GM18951 (cell line): ENCODE data around the gene STAU1.

Source experiments
- POLR2A ChIP-seq: IDR thresholded peaks from 4 replicates; pipeline ENCODE4 v1.6.1; 2011; ENCODE audit warnings: mild to moderate bottlenecking; ENCODE audit not compliant: insufficient read length, insufficient read depth; ENCODE audit errors: extremely low read depth
- in situ Hi-C: fragments of 300-500 bp; cut with MboI; formaldehyde crosslinking; loops from one replicate; pipeline ENCODE4 v1.12.0; 2022; ENCODE audit warnings: low sequenced_read_pairs, mixed read lengths, inconsistent platforms; ENCODE audit not compliant: unreplicated experiment

The STAU1 gene

GRCh38 chr20:49166534-49167449 lies 21.3 kb downstream of the STAU1 start:
- TF ChIP-seq POLR2A = no peak
- in situ Hi-C loops = no loop called here

DNA sequence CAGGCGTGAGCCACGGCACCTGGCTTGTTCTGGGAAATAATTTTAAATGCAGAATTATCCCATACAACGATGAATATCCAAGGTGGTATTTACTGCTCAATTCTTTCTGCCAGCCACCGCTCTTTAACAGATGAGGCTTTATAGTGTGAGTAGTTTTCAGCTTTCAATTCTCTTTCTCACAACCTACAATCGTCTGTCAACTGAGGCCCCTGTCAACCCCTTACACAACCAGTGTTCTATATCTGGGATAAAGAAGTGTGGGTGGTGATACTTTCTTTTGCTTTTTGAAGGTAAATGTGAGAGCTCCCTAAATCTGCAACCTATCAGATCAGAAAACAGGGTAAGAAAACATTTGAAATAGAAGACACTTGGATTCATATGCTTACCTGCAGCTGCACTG lies 22.5 kb downstream of the STAU1 start:
- in situ Hi-C loops = no loop called here
- TF ChIP-seq POLR2A = no peak

DNA sequence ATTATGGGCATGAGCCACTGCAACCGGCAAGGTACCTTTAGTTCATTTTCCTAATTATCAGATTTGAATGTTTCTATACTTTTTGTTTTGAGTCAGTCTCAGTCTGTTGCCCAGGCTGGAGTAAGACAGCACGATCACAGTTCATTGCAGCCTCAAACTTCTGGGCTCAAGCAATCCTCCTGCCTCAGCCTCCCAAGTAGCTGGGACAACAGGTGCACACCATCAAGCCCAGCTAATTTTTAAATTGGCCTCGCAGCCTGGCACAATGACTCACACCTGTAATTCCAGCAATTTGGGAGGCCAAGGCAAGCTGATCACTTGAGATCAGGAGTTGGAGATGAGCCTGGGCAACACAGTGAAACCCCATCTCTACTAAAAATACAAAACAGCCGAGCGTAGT lies 24.4 kb downstream of the STAU1 start:
- in situ Hi-C loops = no loop called here
- TF ChIP-seq POLR2A = no peak

DNA sequence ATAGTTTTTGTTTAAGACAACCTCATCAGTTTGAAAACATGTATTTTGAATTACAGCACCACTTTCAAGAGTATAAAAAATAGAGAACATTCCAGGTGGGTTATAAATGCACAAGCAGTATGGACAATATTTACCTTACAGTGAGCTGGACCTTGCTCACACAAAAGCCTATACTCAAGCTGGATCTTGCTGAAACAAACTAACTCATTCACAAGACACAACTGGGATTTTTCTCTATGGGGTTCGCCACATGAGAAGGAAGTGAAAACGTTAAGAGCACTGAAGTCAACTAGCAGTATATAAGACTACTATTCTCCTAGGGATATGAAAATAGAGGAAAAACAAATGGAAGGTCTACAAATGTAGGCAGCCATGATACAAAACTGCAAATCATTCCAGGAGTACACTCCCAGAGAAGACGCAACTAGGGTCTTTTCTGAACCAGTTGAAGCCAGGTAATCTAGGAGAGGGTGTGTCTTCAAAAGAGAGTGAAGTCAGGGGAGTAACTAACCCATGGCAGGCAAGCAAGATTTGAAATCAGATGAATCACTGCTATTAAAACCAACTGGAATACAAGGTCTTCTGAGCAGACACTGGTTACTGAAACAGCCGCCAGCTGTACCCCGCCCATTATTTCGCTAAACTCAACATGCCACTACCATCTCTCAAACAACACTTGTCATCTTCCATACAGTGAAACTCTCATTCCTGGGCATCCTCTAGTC lies 26.5 kb downstream of the STAU1 start:
- in situ Hi-C loops = no loop called here
- TF ChIP-seq POLR2A = no peak

DNA sequence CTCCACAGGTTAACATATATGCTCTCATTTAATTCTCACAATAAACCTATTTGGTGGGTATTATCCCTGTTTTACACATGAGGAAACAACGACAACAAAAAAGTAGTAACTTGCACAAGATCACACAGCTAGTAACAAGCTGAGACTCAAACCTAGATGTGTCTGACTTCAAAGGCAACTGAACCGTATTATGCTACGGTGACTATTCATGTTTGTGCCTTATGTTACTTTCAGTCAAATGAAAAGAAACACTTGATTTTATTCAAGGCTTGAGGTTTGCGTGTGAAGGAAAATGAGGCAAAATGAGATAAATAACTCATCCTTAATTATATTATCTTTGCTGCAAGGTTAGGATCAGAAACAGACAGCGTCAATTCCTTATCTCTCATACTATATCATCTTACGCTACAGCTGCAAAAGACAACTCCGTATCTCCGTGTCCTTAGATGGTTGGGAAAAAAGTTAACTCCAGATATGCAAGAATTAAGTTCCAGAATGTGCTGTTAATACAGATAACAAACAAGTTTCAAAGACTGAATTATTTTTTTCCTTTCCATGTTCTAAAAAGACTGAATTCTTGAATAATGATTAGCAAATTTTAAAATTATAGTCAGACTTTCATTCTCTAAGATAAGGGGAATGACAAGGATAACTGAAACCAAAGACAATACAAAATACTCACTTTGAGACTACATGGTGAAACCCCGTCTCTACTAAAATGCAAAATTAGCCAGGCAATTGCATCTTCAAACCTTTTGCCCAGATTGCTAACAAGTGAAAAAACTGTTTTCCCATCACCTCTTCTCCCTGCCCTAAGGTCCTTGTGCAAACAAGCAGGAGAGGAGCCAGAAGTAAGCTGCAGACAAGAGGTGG lies 27.8 kb downstream of the STAU1 start:
- in situ Hi-C loops = no loop called here
- TF ChIP-seq POLR2A = no peak

DNA sequence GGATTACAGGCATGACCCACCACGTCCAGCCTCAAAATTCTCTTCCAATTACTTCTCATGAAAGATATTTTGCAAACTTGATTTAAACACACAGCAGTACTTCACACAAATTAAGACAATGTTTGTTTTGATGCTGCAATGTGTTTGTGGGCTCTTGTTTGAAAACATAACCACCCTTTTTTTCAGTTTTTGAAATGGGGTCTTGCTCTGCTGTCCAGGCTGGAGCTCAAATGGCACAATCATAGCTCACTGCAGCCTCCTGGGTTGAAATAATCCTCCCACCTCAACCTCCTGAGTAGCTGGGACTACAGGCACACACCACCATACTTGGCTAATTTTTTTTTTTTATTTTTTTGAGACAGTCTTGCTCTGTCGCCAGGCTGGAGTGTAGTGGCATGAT lies 31.0 kb downstream of the STAU1 start:
- in situ Hi-C loops = no loop called here
- TF ChIP-seq POLR2A = no peak

DNA sequence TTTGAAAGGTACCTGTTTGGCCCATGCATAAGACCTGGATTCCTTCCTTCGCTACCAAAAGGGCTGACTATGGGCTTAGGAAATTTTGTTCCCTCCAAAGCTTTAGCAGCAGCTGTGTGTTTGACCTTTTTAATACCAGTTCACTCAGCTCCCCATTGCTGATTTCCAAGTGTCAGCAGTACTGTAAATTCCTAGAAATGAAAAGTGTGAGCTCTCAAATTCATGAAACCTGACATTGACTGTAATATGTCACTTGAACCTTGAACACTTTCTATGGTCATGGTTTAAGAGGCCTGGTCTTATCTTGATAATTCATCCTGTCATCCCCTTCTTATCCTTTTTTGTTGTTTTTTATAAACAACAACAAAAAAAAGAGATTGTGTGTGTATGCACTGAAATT lies 31.7 kb downstream of the STAU1 start:
- TF ChIP-seq POLR2A = no peak
- in situ Hi-C loops = no loop called here

GRCh38 chr20:49151436-49151835 lies 36.7 kb downstream of the STAU1 start:
- no peak for TF ChIP-seq POLR2A
- in situ Hi-C loops = no loop called here

- in situ Hi-C loops = no loop called here
- no peak for TF ChIP-seq POLR2A
Measured at GRCh38 chr20:49149281-49150045, 38.7 kb downstream of the STAU1 start.

DNA sequence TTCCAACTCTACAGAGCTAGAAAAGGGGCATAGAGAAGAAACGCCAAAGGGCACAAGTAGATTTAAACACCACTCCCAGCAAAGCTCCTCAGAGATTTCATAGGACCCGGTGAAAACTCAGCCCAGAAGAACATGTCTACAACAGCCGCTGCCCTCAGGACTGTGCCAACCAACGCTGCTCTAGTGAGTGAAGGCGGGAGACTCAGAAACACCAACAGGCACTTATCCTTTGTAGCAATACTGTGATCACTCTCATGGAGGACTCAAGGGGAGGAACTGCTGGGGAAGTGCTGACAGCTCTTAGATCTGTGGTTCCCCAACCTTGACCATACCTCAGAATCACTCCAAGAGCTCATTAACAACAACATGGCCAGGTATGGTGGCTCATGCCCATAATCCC lies 39.5 kb downstream of the STAU1 start:
- in situ Hi-C loops = no loop called here
- no peak for TF ChIP-seq POLR2A

DNA sequence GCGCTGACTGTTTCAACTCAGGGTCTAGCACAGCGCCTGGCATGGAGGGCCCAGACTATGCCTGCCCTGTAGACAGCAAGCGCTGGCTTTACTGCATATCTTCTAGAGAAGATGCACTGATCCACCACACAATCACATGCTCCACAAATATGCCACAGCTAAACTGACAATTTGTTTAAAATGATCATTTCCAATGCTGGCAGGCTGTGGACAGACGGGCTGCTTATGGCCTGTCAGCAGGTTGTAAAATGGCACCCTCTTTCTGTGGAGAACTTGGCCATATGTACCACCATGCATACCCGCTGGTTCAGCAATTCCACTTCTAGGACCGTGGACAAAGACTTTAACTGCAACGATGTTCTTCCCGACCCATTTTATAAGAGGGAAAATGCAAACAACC lies 40.8 kb downstream of the STAU1 start:
- in situ Hi-C loops = no loop called here
- no peak for TF ChIP-seq POLR2A

DNA sequence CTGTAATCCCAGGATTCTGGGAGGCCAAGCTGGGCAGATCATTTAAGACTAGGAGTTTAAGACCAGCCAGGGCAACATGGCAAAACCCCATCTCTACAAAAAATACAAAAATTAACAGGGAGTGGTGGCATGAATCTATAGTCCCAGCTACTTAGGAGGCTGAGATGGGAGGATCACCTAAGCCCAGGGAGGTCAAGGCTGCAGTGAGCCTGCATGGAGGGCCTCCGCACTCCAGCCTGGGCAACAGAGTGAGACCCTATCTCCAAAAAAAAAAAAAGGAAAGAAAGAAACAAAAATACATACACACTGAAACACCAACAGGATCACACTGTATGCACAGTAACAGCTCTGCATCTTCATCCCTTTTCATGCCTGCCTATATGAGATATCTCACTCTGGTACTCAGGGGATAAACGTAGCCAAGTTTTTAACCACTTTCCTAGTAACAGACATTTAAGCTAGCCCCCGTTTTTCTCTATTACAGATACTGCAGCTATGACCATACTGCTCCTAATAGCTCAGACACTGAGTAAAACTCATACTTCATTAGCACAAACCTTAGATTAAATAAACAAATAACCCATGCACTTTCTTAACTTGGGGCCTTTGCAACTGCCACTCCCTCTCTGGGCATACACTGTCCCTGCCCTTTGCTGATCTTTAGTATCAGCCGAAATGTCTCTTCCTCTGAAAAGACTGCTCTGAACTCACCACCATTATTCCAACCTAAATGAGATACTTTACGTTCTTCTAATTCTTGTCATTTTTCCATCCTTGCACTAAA lies 41.5 kb downstream of the STAU1 start:
- no peak for TF ChIP-seq POLR2A
- in situ Hi-C loops = no loop called here
